ENCODE results near the gene DIAPH2.
"Not testable (repeated sequence)": the region's sequence is repeated elsewhere in the genome, so short reads cannot be mapped to it uniquely, and the experiment has no call there.

DIAPH2 gene

DNA sequence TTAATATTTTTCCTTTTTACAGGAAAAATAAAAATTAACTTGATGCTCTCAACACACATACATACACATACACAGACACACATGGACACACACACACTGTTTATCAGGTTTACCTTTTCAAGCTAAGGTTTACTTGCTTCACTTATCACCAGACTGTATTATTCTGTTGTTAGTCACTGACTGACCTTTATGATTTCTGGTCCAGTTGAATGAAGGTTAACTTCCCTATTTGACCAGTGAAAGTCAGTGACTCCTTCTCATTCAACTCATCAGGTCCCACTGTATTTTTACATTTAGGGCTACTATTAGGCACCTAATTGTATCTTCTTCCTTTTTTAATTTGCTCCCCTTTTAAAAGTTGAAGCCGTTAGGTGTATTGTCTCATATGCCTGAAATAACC, 16.0 kb downstream of the DIAPH2 start:
- Histone ChIP-seq H3K4me3 (ENCODE audit: low read length) (no peak overlapping the region), H3K4me1 (ENCODE audit: insufficient read depth, low read length) (no peaks in the 10 kb centered on the region), H3K27me3 (ENCODE audit: insufficient read depth, low read length) (no peaks in the 10 kb centered on the region), H3K36me3 (ENCODE audit: insufficient read depth, low read length) (no peaks in the 10 kb centered on the region), H3K9me3 (ENCODE audit: low read length) (no peaks in the 10 kb centered on the region), H2AFZ (ENCODE audit: low read depth, low read length) (no peak overlapping the region)

DNA sequence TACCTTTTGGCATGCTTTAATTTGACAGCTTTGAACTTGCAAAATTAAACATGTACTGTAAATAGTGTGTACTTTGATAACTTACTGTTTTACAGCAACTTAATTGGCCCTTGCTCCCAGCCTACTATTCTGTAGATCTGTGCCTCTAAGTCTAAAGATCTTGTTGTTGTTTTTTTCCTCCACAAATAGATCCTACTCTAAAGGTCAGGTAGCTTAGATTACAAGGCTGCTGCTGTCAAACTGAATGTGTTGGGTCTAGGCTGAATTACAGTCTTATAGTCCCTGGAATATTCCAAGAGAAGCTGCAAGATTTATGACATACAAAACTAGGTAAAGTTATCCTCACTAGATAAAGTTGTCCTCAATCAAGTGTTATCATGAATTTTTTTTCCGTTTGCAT, 18.7 kb downstream of the DIAPH2 start:
- H3K36me3 ChIP-seq (ENCODE audit: insufficient read depth, low read length): no peaks in the 10 kb centered on the region
- H3K9me3 ChIP-seq (ENCODE audit: low read length): no peaks in the 10 kb centered on the region
- H3K4me1 ChIP-seq (ENCODE audit: insufficient read depth, low read length): no peaks in the 10 kb centered on the region
- H3K4me3 ChIP-seq (ENCODE audit: low read length): no peak overlapping the region
- H2AFZ ChIP-seq (ENCODE audit: low read depth, low read length): no peak overlapping the region
- H3K27me3 ChIP-seq (ENCODE audit: insufficient read depth, low read length): no peaks in the 10 kb centered on the region

DNA sequence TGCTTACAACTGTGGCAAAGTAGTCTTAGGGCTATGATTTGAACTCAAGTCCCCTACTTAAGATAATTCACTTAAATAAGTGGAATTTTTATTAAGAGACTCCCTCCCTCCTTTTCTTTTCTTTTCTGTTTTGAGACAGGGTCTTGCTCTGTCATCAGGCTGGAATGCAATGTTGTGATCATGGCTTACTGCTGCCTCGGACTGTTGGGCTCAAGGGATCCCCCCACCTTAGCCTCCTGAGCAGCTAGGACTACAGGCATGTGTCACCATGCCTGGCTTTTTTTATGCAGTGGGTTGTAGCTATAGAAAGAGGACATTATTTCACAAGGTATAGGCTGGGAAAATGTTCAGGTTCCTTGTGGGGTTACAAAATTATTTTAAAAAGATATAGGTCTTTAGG, 19.2 kb downstream of the DIAPH2 start:
- Histone ChIP-seq H3K4me3 (ENCODE audit: low read length) (no peak overlapping the region), H3K4me1 (ENCODE audit: insufficient read depth, low read length) (no peaks in the 10 kb centered on the region), H3K36me3 (ENCODE audit: insufficient read depth, low read length) (no peaks in the 10 kb centered on the region), H3K27me3 (ENCODE audit: insufficient read depth, low read length) (no peaks in the 10 kb centered on the region), H3K9me3 (ENCODE audit: low read length) (no peaks in the 10 kb centered on the region), H2AFZ (ENCODE audit: low read depth, low read length) (no peak overlapping the region)

DNA sequence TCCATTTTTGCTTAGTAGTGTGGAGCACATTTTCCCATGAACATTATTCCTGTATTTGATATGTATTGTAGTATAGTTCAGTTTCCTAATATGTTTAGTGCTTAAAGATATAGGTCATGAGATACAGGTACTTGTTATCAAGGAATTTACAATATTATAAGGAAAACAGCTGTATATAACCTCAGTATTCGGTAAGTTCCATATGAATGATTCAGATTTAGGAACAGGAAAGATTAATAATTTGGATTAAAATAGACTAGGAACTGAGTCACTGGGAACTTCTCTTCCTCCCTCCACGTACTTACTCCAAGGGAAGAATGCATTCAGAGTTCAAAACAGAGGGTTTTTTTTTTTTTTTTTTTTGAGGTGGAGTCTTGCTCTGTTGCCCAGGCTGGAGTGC, 20.0 kb downstream of the DIAPH2 start:
- Histone ChIP-seq H3K36me3 (ENCODE audit: insufficient read depth, low read length) (no peaks in the 10 kb centered on the region), H3K4me3 (ENCODE audit: low read length) (no peak overlapping the region), H3K4me1 (ENCODE audit: insufficient read depth, low read length) (no peaks in the 10 kb centered on the region), H3K27me3 (ENCODE audit: insufficient read depth, low read length) (no peaks in the 10 kb centered on the region), H2AFZ (ENCODE audit: low read depth, low read length) (no peak overlapping the region), H3K9me3 (ENCODE audit: low read length) (no peaks in the 10 kb centered on the region)

DNA sequence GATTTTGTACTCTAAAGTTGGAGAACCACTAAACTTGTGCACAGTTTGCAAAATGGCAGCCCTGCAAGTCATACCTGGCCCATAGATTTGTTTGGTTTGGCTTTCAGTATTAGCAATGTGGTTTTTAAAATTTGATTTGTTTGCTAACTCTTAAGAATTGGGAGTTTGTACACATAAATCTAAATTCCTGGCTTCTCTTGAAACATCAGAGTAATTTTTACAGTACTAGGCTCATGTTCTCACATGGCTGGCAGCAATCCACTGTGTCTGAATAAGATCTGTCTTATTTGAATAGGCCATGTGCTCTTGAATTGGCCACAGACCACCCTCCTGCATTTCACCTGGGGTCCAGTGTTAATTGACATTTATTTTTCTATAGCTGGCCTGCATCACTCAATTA, 21.3 kb downstream of the DIAPH2 start:
- no peaks in the 10 kb centered on the region for H3K9me3 ChIP-seq (ENCODE audit: low read length)
- H3K36me3 ChIP-seq (ENCODE audit: insufficient read depth, low read length): no peaks in the 10 kb centered on the region
- no peaks in the 10 kb centered on the region for H3K27me3 ChIP-seq (ENCODE audit: insufficient read depth, low read length)
- H3K4me3 ChIP-seq (ENCODE audit: low read length): no peak overlapping the region
- no peaks in the 10 kb centered on the region for H3K4me1 ChIP-seq (ENCODE audit: insufficient read depth, low read length)
- no peak overlapping the region for H2AFZ ChIP-seq (ENCODE audit: low read depth, low read length)

DNA sequence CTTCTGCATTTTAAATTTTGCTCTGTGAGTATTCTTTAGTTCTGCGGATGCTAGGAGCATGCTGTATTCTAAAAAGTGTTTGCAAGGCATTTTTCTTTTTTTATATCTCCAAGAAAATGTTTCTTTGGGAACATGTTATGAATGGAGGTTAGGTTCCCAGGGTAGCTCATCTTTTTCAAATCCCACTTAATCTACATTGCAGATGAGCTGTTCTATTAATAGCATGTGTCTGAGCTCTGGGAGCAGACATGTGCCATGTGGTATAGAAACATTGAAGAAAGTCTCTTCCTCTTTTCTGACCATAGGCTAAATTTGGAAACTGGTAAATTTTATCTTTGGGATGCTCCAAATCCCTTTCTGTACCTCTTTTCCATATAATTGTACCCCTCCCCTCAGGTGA, 23.2 kb downstream of the DIAPH2 start:
- H3K9me3 ChIP-seq (ENCODE audit: low read length): no peaks in the 10 kb centered on the region
- H3K4me1 ChIP-seq (ENCODE audit: insufficient read depth, low read length): no peaks in the 10 kb centered on the region
- no peak overlapping the region for H3K4me3 ChIP-seq (ENCODE audit: low read length)
- no peak overlapping the region for H2AFZ ChIP-seq (ENCODE audit: low read depth, low read length)
- H3K27me3 ChIP-seq (ENCODE audit: insufficient read depth, low read length): no peaks in the 10 kb centered on the region
- H3K36me3 ChIP-seq (ENCODE audit: insufficient read depth, low read length): no peaks in the 10 kb centered on the region

DNA sequence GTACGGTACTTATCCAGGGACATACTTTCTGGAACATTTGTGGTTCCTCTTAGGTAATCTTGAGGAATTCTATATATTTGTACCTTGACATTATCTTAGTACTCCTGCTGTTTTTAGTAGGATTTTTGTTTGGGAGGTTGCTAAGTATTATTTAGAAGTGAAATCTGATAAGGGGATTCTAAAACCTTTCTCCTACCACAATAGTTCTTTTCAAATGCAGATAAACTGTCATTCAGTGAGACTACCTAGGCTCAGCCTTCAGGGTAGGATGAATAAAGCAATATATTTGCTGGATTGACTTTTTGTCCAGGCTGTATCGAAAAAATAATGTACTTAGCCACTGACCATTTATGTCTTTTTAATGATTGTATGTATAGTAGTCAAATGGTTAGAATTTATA, 25.4 kb downstream of the DIAPH2 start:
- no peaks in the 10 kb centered on the region for H3K36me3 ChIP-seq (ENCODE audit: insufficient read depth, low read length)
- no peaks in the 10 kb centered on the region for H3K4me1 ChIP-seq (ENCODE audit: insufficient read depth, low read length)
- no peaks in the 10 kb centered on the region for H3K9me3 ChIP-seq (ENCODE audit: low read length)
- no peak overlapping the region for H2AFZ ChIP-seq (ENCODE audit: low read depth, low read length)
- H3K27me3 ChIP-seq (ENCODE audit: insufficient read depth, low read length): no peaks in the 10 kb centered on the region
- H3K4me3 ChIP-seq (ENCODE audit: low read length): no peak overlapping the region

DNA sequence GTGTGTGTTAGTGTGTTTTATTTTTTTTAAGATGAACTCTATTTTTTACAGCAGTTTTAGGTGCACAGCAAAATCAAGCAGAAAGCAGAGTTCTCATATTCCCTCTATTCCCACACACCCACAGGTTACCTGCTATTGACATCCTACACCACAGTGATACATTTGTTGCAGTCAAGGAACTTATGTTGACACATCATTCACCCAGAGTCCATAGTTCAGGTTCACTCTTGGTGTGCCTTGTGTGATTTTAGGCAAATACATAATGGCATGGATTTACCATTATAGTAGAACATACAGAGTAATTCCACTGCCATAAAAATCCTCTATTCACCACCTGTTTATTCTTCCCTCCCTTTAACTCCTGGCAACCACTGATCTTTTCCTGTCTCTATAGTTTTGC, 28.7 kb downstream of the DIAPH2 start:
- Histone ChIP-seq H3K4me1 (ENCODE audit: insufficient read depth, low read length) (no peaks in the 10 kb centered on the region), H3K9me3 (ENCODE audit: low read length) (no peaks in the 10 kb centered on the region), H2AFZ (ENCODE audit: low read depth, low read length) (no peak overlapping the region), H3K36me3 (ENCODE audit: insufficient read depth, low read length) (no peaks in the 10 kb centered on the region), H3K4me3 (ENCODE audit: low read length) (no peak overlapping the region), H3K27me3 (ENCODE audit: insufficient read depth, low read length) (no peaks in the 10 kb centered on the region)

DNA sequence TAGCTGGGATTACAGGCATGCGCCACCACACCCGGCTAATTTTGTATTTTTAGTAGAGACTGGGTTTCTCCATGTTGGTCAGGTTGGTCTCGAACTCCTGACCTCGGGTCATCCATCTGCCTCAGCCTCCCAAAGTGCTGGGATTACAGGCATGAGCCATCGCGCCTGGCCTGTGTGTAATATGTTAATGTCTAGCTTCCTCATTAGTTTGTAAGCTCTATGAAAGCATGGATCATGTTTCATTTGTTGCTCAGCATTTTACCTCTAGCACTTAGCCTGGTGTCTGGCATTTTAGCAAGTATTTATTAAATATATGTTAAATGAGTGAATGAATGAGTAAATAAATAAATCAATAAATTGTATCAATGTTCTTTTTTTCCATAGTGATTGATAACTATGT, 29.8 kb downstream of the DIAPH2 start:
- H3K4me3 ChIP-seq (ENCODE audit: low read length); H3K36me3 ChIP-seq (ENCODE audit: insufficient read depth, low read length); H3K9me3 ChIP-seq (ENCODE audit: low read length); H3K4me1 ChIP-seq (ENCODE audit: insufficient read depth, low read length); H3K27me3 ChIP-seq (ENCODE audit: insufficient read depth, low read length); H2AFZ ChIP-seq (ENCODE audit: low read depth, low read length): not testable (repeated sequence)

DNA sequence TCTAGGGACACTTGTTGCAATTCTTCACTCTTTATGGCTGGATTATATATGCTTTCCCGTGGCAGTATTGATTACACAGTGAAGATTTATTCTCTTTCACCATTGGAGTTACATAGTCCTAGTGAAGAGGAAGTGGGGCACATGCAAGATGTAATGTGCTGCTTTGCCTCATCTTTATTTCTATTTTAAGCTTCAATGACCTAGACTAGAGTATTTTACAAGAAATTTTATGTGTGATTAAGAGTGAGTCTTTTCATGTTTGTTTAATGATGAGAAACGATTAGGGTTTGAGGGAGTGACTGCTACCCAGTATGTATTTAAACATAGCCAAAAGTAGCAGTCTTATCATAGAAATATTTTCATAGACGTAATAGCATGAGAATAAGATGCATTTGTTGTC, 30.8 kb downstream of the DIAPH2 start:
- Histone ChIP-seq H3K4me1 (ENCODE audit: insufficient read depth, low read length) (no peaks in the 10 kb centered on the region), H3K27me3 (ENCODE audit: insufficient read depth, low read length) (no peaks in the 10 kb centered on the region), H2AFZ (ENCODE audit: low read depth, low read length) (no peak overlapping the region), H3K36me3 (ENCODE audit: insufficient read depth, low read length) (no peaks in the 10 kb centered on the region), H3K9me3 (ENCODE audit: low read length) (no peaks in the 10 kb centered on the region), H3K4me3 (ENCODE audit: low read length) (no peak overlapping the region)

DNA sequence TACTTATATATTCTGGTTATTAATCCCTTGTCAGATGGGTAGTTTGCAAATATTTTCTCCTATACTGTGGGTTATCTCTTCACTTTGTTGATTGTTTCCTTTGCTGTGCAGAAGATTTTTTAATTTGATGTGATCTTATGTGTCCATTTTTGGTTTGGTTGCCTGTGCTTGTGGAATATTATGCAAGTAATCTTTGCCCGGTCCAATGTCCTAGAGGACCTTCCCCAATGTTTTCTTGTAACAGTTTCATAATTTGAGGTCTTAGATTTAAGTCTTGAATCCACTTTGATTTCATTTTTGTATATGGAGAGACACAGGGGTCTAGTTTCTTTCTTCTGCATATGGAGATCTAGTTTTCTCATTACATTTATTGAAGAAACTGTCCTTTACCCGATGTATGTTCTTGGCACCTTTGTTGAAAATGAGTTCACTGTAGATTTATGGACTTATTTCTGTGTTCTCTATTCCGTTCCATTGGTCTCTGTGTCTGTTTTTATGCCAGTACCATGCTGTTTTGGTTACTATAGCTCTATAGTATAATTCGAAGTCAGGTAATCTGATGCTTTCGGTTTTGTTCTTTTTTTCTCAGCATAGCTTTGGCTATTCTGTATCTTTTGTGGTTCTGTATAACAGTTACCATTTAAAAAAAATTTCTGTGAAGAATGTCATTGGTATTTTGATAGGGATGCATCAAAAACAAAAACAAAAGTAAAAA, 34.7 kb downstream of the DIAPH2 start:
- Histone ChIP-seq H3K36me3 (ENCODE audit: insufficient read depth, low read length) (no peaks in the 10 kb centered on the region), H3K9me3 (ENCODE audit: low read length) (no peaks in the 10 kb centered on the region), H2AFZ (ENCODE audit: low read depth, low read length) (no peak overlapping the region), H3K27me3 (ENCODE audit: insufficient read depth, low read length) (no peaks in the 10 kb centered on the region), H3K4me3 (ENCODE audit: low read length) (no peak overlapping the region), H3K4me1 (ENCODE audit: insufficient read depth, low read length) (no peaks in the 10 kb centered on the region)

DNA sequence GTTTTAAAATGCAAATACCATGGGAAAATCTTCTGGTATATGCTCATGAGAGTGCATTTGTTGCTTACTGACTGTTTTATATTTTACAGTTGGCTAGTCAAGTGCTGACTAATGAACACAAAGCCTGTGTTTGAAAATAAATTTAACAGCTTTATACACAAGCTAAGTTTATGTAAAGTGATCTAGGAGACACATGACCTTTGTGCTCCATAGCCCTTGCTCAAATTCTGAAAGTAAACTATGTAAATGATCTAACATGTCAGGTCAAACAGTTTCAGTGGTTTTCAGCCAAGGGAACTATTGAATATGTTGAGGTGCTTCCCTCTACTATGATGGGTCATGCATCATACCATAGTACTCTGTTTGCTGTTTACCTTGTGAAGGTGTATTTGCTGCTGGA, 36.7 kb downstream of the DIAPH2 start:
- Histone ChIP-seq H3K4me1 (ENCODE audit: insufficient read depth, low read length) (no peaks in the 10 kb centered on the region), H3K9me3 (ENCODE audit: low read length) (no peaks in the 10 kb centered on the region), H2AFZ (ENCODE audit: low read depth, low read length) (no peak overlapping the region), H3K4me3 (ENCODE audit: low read length) (no peak overlapping the region), H3K36me3 (ENCODE audit: insufficient read depth, low read length) (no peaks in the 10 kb centered on the region), H3K27me3 (ENCODE audit: insufficient read depth, low read length) (no peaks in the 10 kb centered on the region)

DNA sequence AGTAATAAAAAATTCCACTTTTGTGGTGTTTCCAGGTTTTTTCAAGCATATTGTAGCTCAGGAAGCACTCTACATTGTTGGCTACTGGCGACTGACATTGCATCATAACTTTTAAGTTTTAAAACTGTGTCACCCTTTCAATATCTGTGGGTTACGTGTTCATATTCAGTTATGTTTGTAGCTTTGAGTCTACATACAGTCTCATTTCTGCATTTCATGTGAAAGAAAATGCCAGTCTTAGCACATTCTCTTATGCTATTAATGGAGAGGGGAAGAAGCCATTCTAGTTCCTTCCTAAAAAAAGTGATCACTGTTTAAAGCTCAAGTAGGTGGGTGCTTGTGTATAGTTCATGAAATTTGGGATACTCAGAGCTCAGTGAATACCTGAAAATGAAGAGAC, 38.1 kb downstream of the DIAPH2 start:
- H2AFZ ChIP-seq (ENCODE audit: low read depth, low read length): no peak overlapping the region
- H3K36me3 ChIP-seq (ENCODE audit: insufficient read depth, low read length): no peaks in the 10 kb centered on the region
- no peaks in the 10 kb centered on the region for H3K4me1 ChIP-seq (ENCODE audit: insufficient read depth, low read length)
- no peaks in the 10 kb centered on the region for H3K27me3 ChIP-seq (ENCODE audit: insufficient read depth, low read length)
- H3K4me3 ChIP-seq (ENCODE audit: low read length): no peak overlapping the region
- H3K9me3 ChIP-seq (ENCODE audit: low read length): no peaks in the 10 kb centered on the region

DNA sequence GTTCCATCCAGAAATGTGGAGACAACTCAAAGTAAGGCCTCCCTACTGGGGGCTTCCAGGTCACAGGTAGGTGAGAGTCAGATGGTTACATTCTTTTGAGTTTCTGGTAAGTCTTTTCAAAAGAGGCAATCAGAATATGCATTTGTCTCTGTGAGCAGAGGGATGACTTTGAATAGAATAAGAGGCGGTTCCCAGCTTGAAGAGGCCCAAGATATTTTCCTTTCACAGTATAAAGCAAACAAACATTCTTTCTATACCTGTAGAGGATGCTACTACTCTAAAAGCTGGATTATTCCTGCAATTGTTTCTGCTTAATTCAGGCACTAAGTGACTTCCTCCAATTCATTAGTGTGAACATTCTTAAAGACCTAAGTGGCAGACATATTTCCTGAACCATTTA, 44.4 kb downstream of the DIAPH2 start:
- H3K4me1 ChIP-seq (ENCODE audit: insufficient read depth, low read length): no peaks in the 10 kb centered on the region
- H3K9me3 ChIP-seq (ENCODE audit: low read length): no peaks in the 10 kb centered on the region
- no peak overlapping the region for H3K4me3 ChIP-seq (ENCODE audit: low read length)
- H3K27me3 ChIP-seq (ENCODE audit: insufficient read depth, low read length): no peaks in the 10 kb centered on the region
- H3K36me3 ChIP-seq (ENCODE audit: insufficient read depth, low read length): no peaks in the 10 kb centered on the region
- H2AFZ ChIP-seq (ENCODE audit: low read depth, low read length): no peak overlapping the region
